ENCODE data around the gene CNTN5. TPM values are rescaled to one million over a fixed set of nuclear protein-coding genes. Genes with fewer than 3 reads are reported as not detected.

The CNTN5 gene
- total RNA-seq, 2 donors from 2014 or later: not detected

DNA sequence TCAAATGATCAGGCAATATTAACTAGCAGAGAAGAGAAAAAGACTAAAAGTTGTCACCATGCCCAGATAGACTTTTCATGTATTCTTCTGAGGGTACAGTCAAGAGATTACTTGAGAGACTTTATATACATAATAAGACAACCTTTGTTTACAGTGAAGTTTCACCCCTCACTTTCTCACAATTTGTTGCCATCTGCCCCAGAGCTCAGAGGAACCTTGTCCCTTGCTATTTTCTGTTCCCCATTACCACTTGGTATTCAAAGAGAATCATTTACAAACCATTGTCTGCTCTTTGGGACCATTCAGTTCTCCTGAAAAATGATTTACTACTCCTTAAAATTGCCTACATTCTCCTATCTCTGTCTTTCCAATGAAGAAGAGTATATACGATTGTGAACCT is 544.6 kb downstream of the CNTN5 start:
- H3K36me3 Mint-ChIP-seq: no peaks in the 10 kb centered on the region
- DNase-seq (ENCODE audit: low spot score in 2 of 2): no peak
- no peak overlapping the region for H3K27ac Mint-ChIP-seq
- H3K9me3 Mint-ChIP-seq: peaks cover 19 to 25% of the 10 kb centered on the region in 2 donors
- ATAC-seq: no peak

GRCh38 chr11:99567334-99567956 is 546.7 kb downstream of the CNTN5 start:
- Mint-ChIP-seq H3K27ac (no peak overlapping the region), H3K9me3 (peaks cover 13 to 25% of the 10 kb centered on the region in 2 donors), H3K36me3 (no peaks in the 10 kb centered on the region)
- DNase-seq (ENCODE audit: low spot score in 2 of 2): no peak
- ATAC-seq: no peak

- no peaks in the 10 kb centered on the region for H3K36me3 Mint-ChIP-seq
- H3K27ac Mint-ChIP-seq: no peak overlapping the region
- DNase-seq (ENCODE audit: low spot score in 2 of 2) (no peak), ATAC-seq (no peak)
- peaks cover 10 to 21% of the 10 kb centered on the region in 2 donors for H3K9me3 Mint-ChIP-seq
Observed at GRCh38 chr11:99568808-99569207, 548.1 kb downstream of the CNTN5 start.

GRCh38 chr11:99571094-99571493 is 550.3 kb downstream of the CNTN5 start:
- ATAC-seq: no peak
- no peaks in the 10 kb centered on the region for H3K36me3 Mint-ChIP-seq

GRCh38 chr11:99584830-99585229 is 564.1 kb downstream of the CNTN5 start:
- ATAC-seq: no peak
- no peak for DNase-seq (ENCODE audit: low spot score in 2 of 2)
- no peak overlapping the region for H3K27ac Mint-ChIP-seq
- peaks cover 0 to 6% of the 10 kb centered on the region in 2 donors for H3K36me3 Mint-ChIP-seq
- peaks cover 12 to 16% of the 10 kb centered on the region in 2 donors for H3K9me3 Mint-ChIP-seq

More at GRCh38 chr11:99571094-99571493, 550.3 kb downstream of the CNTN5 start:
- no peak overlapping the region for H3K27ac Mint-ChIP-seq
- H3K9me3 Mint-ChIP-seq: peaks cover 16 to 35% of the 10 kb centered on the region in 2 donors
- DNase-seq (ENCODE audit: low spot score in 2 of 2): no peak

DNA sequence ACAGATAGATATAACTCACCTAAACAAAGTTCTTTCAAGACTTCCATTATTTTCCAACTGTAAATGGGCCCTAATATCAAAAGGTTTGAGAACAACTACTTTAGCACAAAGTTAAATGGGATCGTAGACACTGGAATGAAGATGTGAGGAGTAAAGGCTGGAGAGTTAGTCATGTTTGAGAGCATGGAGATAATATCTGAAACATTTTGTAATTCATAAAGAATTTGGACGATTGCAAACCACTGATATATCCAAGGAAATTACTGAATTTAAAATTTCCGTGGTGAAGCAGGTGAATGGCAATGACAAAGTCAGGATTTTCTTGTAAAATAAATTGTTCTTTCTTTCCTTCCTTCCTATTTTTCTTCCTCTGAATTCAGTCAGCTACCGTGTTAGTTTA is 564.9 kb downstream of the CNTN5 start:
- ATAC-seq (no peak), DNase-seq (ENCODE audit: low spot score in 2 of 2) (no peak)
- Mint-ChIP-seq H3K27ac (no peak overlapping the region), H3K36me3 (peaks cover 0 to 6% of the 10 kb centered on the region in 2 donors), H3K9me3 (peaks cover 14 to 18% of the 10 kb centered on the region in 2 donors)

DNA sequence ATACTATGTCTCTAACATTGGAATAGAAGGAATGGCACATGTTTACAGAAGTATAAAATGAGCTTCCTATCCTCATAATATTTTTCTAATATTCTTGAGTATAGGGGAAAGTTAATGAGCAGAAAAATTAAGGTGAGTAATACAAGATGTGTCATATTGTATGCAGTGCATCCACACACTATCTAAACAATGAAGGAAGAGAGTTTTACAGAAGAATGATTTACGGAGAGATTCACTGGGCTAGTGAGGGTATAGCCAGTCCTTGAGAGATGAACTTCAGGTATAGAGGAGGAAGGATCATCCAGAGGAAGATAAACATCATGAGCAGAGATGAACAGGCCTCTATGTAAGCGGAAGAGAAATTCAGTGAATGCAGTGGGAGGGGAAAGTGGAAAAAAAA is 569.0 kb downstream of the CNTN5 start:
- ATAC-seq: no peak
- no peak for DNase-seq (ENCODE audit: low spot score in 2 of 2)
- H3K9me3 Mint-ChIP-seq: peaks cover 16 to 25% of the 10 kb centered on the region in 2 donors
- peaks cover 0 to 6% of the 10 kb centered on the region in 2 donors for H3K36me3 Mint-ChIP-seq
- H3K27ac Mint-ChIP-seq: no peak overlapping the region

GRCh38 chr11:99592266-99592665 is 571.5 kb downstream of the CNTN5 start:
- Mint-ChIP-seq H3K36me3 (peaks cover 0 to 5% of the 10 kb centered on the region in 2 donors), H3K27ac (no peak overlapping the region), H3K9me3 (peaks cover 18% of the 10 kb centered on the region in 2 donors)
- DNase-seq (ENCODE audit: low spot score in 2 of 2) (no peak), ATAC-seq (no peak)

- Mint-ChIP-seq H3K36me3 (no peaks in the 10 kb centered on the region), H3K9me3 (peaks cover 18% of the 10 kb centered on the region in 2 donors)
- ATAC-seq: no peak
Observed at GRCh38 chr11:99593197-99593596, 572.4 kb downstream of the CNTN5 start.

GRCh38 chr11:99601179-99601578 is 580.4 kb downstream of the CNTN5 start:
- H3K36me3 Mint-ChIP-seq: no peaks in the 10 kb centered on the region
- no peak overlapping the region for H3K27ac Mint-ChIP-seq
- H3K9me3 Mint-ChIP-seq: peaks cover 3 to 15% of the 10 kb centered on the region in 2 donors
- ATAC-seq (no peak), DNase-seq (ENCODE audit: low spot score in 2 of 2) (no peak)

More at GRCh38 chr11:99593197-99593596, 572.4 kb downstream of the CNTN5 start:
- no peak for DNase-seq (ENCODE audit: low spot score in 2 of 2)
- H3K27ac Mint-ChIP-seq: no peak overlapping the region

- ATAC-seq: no peak
- Mint-ChIP-seq H3K36me3 (no peaks in the 10 kb centered on the region), H3K9me3 (peaks cover 13 to 26% of the 10 kb centered on the region in 2 donors), H3K27ac (no peak overlapping the region)
- DNase-seq (ENCODE audit: low spot score in 2 of 2): no peak
Observed at GRCh38 chr11:99614352-99614751, 593.6 kb downstream of the CNTN5 start.

DNA sequence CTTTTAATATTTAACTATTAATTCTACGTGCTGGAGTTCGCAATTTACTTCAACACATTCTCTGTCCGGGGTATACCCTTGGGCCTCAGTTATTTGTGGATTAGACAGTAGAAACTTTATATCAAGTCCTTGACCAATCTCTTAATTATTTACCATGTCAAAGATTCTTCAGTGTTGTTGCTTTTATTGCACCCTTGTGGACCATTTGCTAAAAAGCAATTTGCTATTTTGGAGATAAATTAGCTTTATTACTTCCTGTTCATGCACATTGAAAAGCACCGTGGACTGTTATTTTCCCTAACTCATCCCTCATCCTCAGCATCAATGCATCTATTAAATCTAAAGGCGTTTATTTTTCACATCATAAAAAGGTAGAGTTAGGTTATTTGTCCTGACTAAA is 609.9 kb downstream of the CNTN5 start:
- H3K9me3 Mint-ChIP-seq: peaks cover 8 to 9% of the 10 kb centered on the region in 2 donors
- H3K36me3 Mint-ChIP-seq: no peaks in the 10 kb centered on the region
- no peak overlapping the region for H3K27ac Mint-ChIP-seq
- DNase-seq (ENCODE audit: low spot score in 2 of 2): no peak
- ATAC-seq: no peak

DNA sequence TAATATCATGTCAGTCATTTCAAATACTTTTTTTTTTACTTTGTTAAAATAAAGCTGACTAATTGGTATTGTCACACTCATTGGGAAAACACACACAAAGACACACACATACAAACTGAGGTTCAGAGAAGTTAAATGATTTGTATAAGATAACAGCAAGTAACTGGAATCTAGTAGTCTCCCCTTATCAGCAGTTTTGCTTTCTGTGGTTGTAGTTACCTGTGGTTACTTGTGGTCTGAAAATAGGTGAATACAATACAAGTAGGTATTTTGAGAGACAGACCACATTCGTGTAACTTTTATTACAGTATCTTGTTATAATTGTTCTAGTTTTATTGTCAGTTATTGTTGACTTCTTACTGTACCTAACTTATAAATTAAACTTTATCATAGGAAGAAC is 610.9 kb downstream of the CNTN5 start:
- DNase-seq (ENCODE audit: low spot score in 2 of 2) (no peak), ATAC-seq (no peak)
- H3K27ac Mint-ChIP-seq: no peak overlapping the region
- H3K9me3 Mint-ChIP-seq: peaks cover 8 to 9% of the 10 kb centered on the region in 2 donors
- no peaks in the 10 kb centered on the region for H3K36me3 Mint-ChIP-seq

DNA sequence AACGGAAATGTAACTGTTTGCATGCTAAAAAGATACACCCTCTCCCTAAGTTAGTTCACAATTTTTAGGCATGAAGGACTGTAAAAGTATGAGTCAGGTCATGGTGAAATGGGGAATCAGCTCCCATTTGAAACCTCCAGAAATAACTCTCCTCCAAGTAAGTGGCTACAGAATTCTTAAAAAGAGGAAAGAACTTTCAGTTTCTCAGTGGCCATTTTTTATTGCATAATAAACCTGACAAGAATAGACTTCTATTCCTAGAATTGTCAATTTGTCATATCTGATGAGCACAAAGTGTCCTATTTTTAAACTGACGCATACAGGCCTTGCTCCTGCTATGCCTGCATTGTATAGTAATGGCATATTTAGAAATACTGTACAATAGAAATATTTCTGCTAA is 612.2 kb downstream of the CNTN5 start:
- H3K27ac Mint-ChIP-seq: no peak overlapping the region
- no peaks in the 10 kb centered on the region for H3K36me3 Mint-ChIP-seq
- H3K9me3 Mint-ChIP-seq: peaks cover 9 to 12% of the 10 kb centered on the region in 2 donors
- ATAC-seq: no peak
- no peak for DNase-seq (ENCODE audit: low spot score in 2 of 2)

GRCh38 chr11:99634581-99634980 is 613.8 kb downstream of the CNTN5 start:
- no peak for ATAC-seq
- Mint-ChIP-seq H3K9me3 (peaks cover 9 to 12% of the 10 kb centered on the region in 2 donors), H3K36me3 (no peaks in the 10 kb centered on the region), H3K27ac (no peak overlapping the region)
- DNase-seq (ENCODE audit: low spot score in 2 of 2): no peak

GRCh38 chr11:99638073-99638553 is 617.4 kb downstream of the CNTN5 start:
- ATAC-seq (no peak), DNase-seq (ENCODE audit: low spot score in 2 of 2) (no peak)
- peaks cover 21 to 27% of the 10 kb centered on the region in 2 donors for H3K9me3 Mint-ChIP-seq
- H3K27ac Mint-ChIP-seq: no peak overlapping the region
- H3K36me3 Mint-ChIP-seq: no peaks in the 10 kb centered on the region

DNA sequence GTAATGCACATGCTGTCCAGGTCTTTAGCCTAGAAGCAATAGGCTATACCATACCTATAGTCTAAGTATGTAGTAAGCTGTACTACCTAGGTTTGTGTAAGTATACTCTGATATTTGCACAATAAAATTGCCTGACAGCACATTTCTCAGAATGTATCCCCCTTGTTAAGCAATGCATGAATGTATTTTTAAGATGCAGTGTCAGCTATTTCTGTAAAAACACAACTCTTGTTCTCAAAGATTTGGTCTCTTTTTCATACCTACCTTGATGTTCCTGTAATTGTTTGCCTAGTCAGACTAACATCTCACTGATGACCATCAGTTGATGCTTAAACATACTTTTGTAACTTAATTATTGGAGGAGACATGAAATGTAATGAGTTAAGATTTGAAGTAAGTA is 619.9 kb downstream of the CNTN5 start:
- peaks cover 13 to 22% of the 10 kb centered on the region in 2 donors for H3K9me3 Mint-ChIP-seq
- H3K27ac Mint-ChIP-seq: no peak overlapping the region
- no peaks in the 10 kb centered on the region for H3K36me3 Mint-ChIP-seq
- ATAC-seq (no peak), DNase-seq (ENCODE audit: low spot score in 2 of 2) (no peak)

DNA sequence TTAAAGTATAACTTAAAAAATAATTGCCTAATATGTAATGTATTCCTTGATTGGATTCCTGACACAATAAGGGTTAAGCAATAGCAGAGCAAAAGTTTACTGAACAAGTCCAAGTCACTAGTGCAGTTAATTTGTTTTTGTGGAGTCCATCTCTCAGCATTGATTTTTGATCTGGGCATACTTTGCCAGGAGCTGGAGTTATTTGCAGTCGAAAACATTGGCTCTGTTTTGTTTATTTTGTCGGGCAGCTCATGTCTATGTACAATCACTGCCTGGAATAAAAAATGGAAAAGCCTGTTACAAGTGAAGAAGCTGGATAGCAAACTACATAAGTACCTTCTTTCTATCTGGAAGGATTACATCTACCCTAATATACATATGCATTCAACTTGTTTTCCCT is 625.2 kb downstream of the CNTN5 start:
- Mint-ChIP-seq H3K9me3 (peaks cover 0 to 23% of the 10 kb centered on the region in 2 donors), H3K27ac (no peak overlapping the region), H3K36me3 (no peaks in the 10 kb centered on the region)
- DNase-seq (ENCODE audit: low spot score in 2 of 2) (no peak), ATAC-seq (no peak)
